Activated naive CD8-positive, alpha-beta T cell treated with anti-CD3 and anti-CD28 coated beads, Interleukin-2, amount 10 ng/mL, durations not matched to agents 7 days and 5 days (primary cell): Measurements from ENCODE around the gene PRPF6. TPM values are rescaled to one million over a fixed set of nuclear protein-coding genes. Genes with fewer than 3 reads are reported as not detected.

Experiments used
- ATAC-seq: fragments of 150-1000 bp; cut with Tn5 transposase; one replicate; pipeline ENCODE4 v1.10.0; 2021; ENCODE audit warnings: low read depth, moderate library complexity
- POLR2A ChIA-PET: fragments of 350-600 bp; sonication (Branson Sonifier 250); formaldehyde crosslinking; loops from one replicate; lab custom pipeline; 2021; ENCODE audit warnings: antibody characterized with exemption; lab: Charles Lee
- DNase-seq: peaks from one replicate; pipeline ENCODE4 v3.0.0; 2021
- H3K27ac Mint-ChIP-seq: one replicate; pipeline ENCODE4 v1.8.0; 2022; ENCODE audit warnings: mild to moderate bottlenecking, mixed read lengths
- H3K27me3 Mint-ChIP-seq: one replicate; pipeline ENCODE4 v1.8.0; 2022; ENCODE audit warnings: mild to moderate bottlenecking, moderate library complexity, mixed read lengths
- H3K36me3 Mint-ChIP-seq: one replicate; pipeline ENCODE4 v1.8.0; 2021; ENCODE audit warnings: mild to moderate bottlenecking, mixed read lengths
- H3K4me1 Mint-ChIP-seq: one replicate; pipeline ENCODE4 v1.8.0; 2021; ENCODE audit warnings: mixed read lengths
- H3K4me3 Mint-ChIP-seq: one replicate; pipeline ENCODE4 v1.8.0; 2022; ENCODE audit warnings: mild to moderate bottlenecking, moderate library complexity, mixed read lengths
- H3K9me3 Mint-ChIP-seq: one replicate; pipeline ENCODE4 v1.8.0; 2021; ENCODE audit warnings: mixed read lengths
- total RNA-seq, 2 experiments: library from RNA; stranded (reverse); gene quantifications; one replicate each; pipeline ENCODE4 v1.2.3, GENCODE V29; 2021

Gene PRPF6
- total RNA-seq, 2 experiments from 2014 or later: 76.7 to 78.4 TPM

DNA sequence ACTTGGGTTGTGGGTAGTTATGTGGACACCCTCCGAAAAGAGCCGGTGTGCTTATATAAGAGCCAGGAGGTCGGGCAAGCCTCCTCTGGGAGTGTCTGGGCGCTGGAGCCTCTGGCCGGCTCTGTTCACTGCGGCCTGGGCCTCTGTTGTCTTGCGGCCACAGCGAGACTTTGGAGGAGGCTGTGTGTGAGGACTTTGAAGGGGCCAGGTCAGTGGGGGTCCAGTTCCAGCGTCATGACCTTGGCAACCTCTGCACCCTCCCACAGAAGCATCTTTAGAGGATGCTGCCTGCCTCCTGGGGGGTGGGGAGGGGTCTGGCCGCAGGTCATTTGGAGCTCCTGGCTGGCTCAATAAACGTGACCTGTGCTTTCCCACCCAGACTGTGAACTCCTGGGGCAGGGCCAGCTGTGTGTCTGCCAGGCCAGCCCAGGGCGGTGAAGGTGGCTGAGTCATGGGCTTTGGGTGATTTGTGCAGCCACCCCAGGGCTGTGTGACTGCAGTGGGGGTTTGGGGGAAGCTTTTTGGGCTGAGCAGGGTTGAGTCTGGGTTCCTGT, 83.3 kb downstream of the PRPF6 start:
- H3K27ac Mint-ChIP-seq: peak overlapping the region; percentile 89
- peak overlapping the region; percentile 95 for H3K4me3 Mint-ChIP-seq
- peaks cover 44% of the 10 kb centered on the region for H3K4me1 Mint-ChIP-seq
- POLR2A ChIA-PET: interaction anchor here (0.9 to 7.4 kb wide), 2 partner anchors 13 to 90 kb away, joined by 3 to 114 read pairs; partner anchors contain the start of genes OPRL1 and RGS19
- no peaks in the 10 kb centered on the region for H3K27me3 Mint-ChIP-seq
- H3K36me3 Mint-ChIP-seq: no peaks in the 10 kb centered on the region
- no peaks in the 10 kb centered on the region for H3K9me3 Mint-ChIP-seq
- DNase-seq (no peak), ATAC-seq (no peak)

- peak overlapping the region; percentile 95 for H3K4me3 Mint-ChIP-seq
- ATAC-seq: no peak
- no peaks in the 10 kb centered on the region for H3K36me3 Mint-ChIP-seq
- no peak for DNase-seq
- no peaks in the 10 kb centered on the region for H3K27me3 Mint-ChIP-seq
- peak overlapping the region; percentile 92 for H3K27ac Mint-ChIP-seq
- no peaks in the 10 kb centered on the region for H3K9me3 Mint-ChIP-seq
- POLR2A ChIA-PET: interaction anchor here (1.5 to 7.4 kb wide), 3 partner anchors 12 to 109 kb away, joined by 5 to 114 read pairs (median 5); partner anchors contain the start of genes OPRL1, PRPF6, RGS19 and SAMD10
- H3K4me1 Mint-ChIP-seq: peaks cover 43% of the 10 kb centered on the region
Observed at GRCh38 chr20:64065062-64065973, 84.4 kb downstream of the PRPF6 start.

GRCh38 chr20:64065974-64066343, 85.0 kb downstream of the PRPF6 start:
- POLR2A ChIA-PET: interaction anchor here (1.5 to 7.4 kb wide), 3 partner anchors 12 to 110 kb away, joined by 5 to 114 read pairs (median 5); partner anchors contain the start of genes OPRL1, PRPF6, RGS19 and SAMD10
- ATAC-seq (peak; percentile 67), DNase-seq (peak; percentile 74)
- Mint-ChIP-seq H3K9me3 (no peaks in the 10 kb centered on the region), H3K27me3 (no peaks in the 10 kb centered on the region), H3K27ac (peak overlapping the region; percentile 92), H3K4me1 (peaks cover 43% of the 10 kb centered on the region), H3K4me3 (peak overlapping the region; percentile 60), H3K36me3 (no peaks in the 10 kb centered on the region)

DNA sequence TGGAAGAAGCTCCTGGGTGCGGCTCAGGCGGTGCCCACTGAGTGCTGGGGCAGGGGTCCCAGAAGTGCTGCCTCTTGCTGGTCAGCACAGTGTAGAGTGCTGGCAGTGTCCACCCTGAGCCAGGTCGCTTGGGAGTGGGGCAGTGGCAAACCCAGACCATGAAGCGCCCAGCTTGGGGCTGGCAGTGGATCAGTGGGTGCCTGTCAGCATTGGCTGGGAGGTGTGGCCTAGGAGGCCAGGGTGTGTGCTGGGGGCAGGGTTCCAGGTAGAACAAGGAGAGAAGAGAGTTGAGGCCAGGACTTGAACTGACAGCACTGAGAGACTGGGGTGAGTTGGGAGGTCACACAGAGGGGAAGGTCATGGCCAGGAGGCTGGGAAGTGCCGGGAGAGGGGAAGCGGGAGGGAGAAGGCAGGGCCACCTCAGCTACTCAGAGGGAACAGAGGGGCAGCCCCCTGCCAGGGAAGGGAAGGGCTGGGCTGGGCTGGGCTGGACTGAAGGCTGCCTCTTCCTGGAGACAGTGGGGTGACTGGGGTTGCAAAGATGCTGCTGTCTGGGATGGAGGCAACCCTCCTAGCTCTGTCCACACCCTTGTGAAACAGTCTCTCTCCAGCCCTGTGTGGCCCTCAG, 86.2 kb downstream of the PRPF6 start:
- Mint-ChIP-seq H3K9me3 (no peaks in the 10 kb centered on the region), H3K27ac (peak overlapping the region; percentile 84), H3K4me3 (peak overlapping the region; percentile 38), H3K36me3 (no peaks in the 10 kb centered on the region), H3K27me3 (no peaks in the 10 kb centered on the region), H3K4me1 (peaks cover 41% of the 10 kb centered on the region)
- ATAC-seq (no peak), DNase-seq (no peak)
- POLR2A ChIA-PET: interaction anchor here (1.2 to 7.4 kb wide), 2 partner anchors 11 to 29 kb away, joined by 3 to 114 read pairs; partner anchors contain the start of genes OPRL1 and RGS19

GRCh38 chr20:64067733-64068307, 86.9 kb downstream of the PRPF6 start:
- no peak for ATAC-seq
- Mint-ChIP-seq H3K27ac (peak overlapping the region; percentile 84), H3K4me1 (peaks cover 44% of the 10 kb centered on the region), H3K4me3 (peak overlapping the region; percentile 38), H3K9me3 (no peaks in the 10 kb centered on the region), H3K27me3 (no peaks in the 10 kb centered on the region), H3K36me3 (no peaks in the 10 kb centered on the region)
- no peak for DNase-seq
- POLR2A ChIA-PET: interaction anchor here (1.0 to 7.4 kb wide), 2 partner anchors 10 to 88 kb away, joined by 3 to 114 read pairs; partner anchors contain the start of genes OPRL1 and RGS19

- H3K4me3 Mint-ChIP-seq: no peak overlapping the region
- H3K9me3 Mint-ChIP-seq: no peaks in the 10 kb centered on the region
- POLR2A ChIA-PET: interaction anchor here (0.6 to 7.4 kb wide), 5 partner anchors 9 to 167 kb away, joined by 3 to 114 read pairs (median 3); partner anchors contain the start of genes OPRL1 and RGS19
- DNase-seq (no peak), ATAC-seq (no peak)
- no peak overlapping the region for H3K27ac Mint-ChIP-seq
- H3K36me3 Mint-ChIP-seq: peaks cover 4% of the 10 kb centered on the region
- no peaks in the 10 kb centered on the region for H3K27me3 Mint-ChIP-seq
- H3K4me1 Mint-ChIP-seq: peaks cover 46% of the 10 kb centered on the region
Observed at GRCh38 chr20:64068386-64069208, 87.7 kb downstream of the PRPF6 start.

DNA sequence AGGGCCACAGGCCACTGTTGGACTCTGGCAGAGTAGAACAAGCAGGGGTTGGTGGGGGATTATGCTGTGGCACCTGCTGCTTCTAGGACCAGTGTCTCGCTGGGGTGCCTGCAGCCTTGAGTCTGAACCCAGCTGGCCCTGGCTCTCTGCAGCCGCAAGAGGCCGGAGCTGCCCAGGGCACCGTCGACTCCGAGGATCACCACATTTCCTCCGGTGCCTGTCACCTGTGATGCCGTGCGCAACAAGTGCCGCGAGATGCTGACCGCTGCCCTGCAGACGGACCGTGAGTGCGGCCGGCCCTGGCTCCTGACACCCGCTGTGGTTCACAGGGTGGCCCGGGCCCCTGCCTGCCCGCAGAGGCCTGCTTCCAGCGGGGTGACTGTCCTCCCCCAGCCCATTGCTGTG, 88.3 kb downstream of the PRPF6 start:
- DNase-seq: no peak
- H3K4me3 Mint-ChIP-seq: no peak overlapping the region
- peaks cover 40% of the 10 kb centered on the region for H3K4me1 Mint-ChIP-seq
- POLR2A ChIA-PET: interaction anchor here (0.8 to 7.4 kb wide), 4 partner anchors 9 to 89 kb away, joined by 3 to 114 read pairs (median 3); partner anchors contain the start of genes OPRL1 and RGS19
- no peak for ATAC-seq
- peaks cover 4% of the 10 kb centered on the region for H3K36me3 Mint-ChIP-seq
- H3K9me3 Mint-ChIP-seq: no peaks in the 10 kb centered on the region
- H3K27ac Mint-ChIP-seq: no peak overlapping the region
- H3K27me3 Mint-ChIP-seq: no peaks in the 10 kb centered on the region

GRCh38 chr20:64069614-64070243, 88.8 kb downstream of the PRPF6 start:
- DNase-seq (no peak), ATAC-seq (no peak)
- Mint-ChIP-seq H3K36me3 (peaks cover 4% of the 10 kb centered on the region), H3K4me1 (peaks cover 35% of the 10 kb centered on the region), H3K27ac (no peak overlapping the region), H3K4me3 (no peak overlapping the region), H3K9me3 (no peaks in the 10 kb centered on the region), H3K27me3 (no peaks in the 10 kb centered on the region)
- POLR2A ChIA-PET: interaction anchor here (1.2 to 7.4 kb wide), 2 partner anchors 8 to 33 kb away, joined by 3 to 114 read pairs; partner anchors contain the start of genes OPRL1 and RGS19

DNA sequence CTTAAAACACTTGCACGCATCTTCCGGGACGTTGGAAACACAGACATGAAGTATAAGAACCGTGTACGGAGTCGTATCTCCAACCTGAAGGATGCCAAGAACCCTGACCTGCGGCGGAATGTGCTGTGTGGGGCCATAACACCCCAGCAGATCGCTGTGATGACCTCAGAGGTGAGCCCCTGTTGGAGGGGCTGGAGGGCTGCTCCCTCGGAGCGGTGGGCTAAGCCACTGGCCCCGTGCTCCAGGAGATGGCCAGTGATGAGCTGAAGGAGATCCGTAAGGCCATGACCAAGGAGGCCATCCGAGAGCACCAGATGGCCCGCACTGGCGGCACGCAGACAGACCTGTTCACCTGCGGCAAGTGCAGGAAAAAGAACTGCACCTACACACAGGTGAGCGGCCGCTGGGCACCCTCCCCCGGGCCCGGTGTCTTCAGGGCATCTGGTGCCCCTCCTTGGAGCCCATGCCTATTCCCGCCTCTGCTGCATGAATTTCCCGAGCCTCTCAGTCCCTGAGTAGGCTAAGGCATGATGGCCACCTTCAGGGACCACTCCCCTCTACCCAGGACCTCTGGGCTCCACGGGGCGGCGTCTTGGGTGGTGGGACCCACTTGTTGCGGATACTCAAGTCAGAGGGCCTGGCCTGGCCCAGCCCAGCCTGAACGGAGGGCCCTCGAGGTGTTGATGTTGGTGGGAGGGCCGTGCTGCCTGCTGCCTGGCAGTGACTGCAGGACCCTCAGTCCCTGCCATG, 89.5 kb downstream of the PRPF6 start:
- H3K27me3 Mint-ChIP-seq: no peaks in the 10 kb centered on the region
- no peaks in the 10 kb centered on the region for H3K9me3 Mint-ChIP-seq
- ATAC-seq (no peak), DNase-seq (no peak)
- no peak overlapping the region for H3K27ac Mint-ChIP-seq
- H3K4me3 Mint-ChIP-seq: no peak overlapping the region
- peaks cover 5% of the 10 kb centered on the region for H3K36me3 Mint-ChIP-seq
- POLR2A ChIA-PET: interaction anchor here (1.2 to 7.4 kb wide), 3 partner anchors 7 to 33 kb away, joined by 3 to 114 read pairs (median 6); partner anchors contain the start of genes OPRL1 and RGS19
- H3K4me1 Mint-ChIP-seq: peaks cover 32% of the 10 kb centered on the region

DNA sequence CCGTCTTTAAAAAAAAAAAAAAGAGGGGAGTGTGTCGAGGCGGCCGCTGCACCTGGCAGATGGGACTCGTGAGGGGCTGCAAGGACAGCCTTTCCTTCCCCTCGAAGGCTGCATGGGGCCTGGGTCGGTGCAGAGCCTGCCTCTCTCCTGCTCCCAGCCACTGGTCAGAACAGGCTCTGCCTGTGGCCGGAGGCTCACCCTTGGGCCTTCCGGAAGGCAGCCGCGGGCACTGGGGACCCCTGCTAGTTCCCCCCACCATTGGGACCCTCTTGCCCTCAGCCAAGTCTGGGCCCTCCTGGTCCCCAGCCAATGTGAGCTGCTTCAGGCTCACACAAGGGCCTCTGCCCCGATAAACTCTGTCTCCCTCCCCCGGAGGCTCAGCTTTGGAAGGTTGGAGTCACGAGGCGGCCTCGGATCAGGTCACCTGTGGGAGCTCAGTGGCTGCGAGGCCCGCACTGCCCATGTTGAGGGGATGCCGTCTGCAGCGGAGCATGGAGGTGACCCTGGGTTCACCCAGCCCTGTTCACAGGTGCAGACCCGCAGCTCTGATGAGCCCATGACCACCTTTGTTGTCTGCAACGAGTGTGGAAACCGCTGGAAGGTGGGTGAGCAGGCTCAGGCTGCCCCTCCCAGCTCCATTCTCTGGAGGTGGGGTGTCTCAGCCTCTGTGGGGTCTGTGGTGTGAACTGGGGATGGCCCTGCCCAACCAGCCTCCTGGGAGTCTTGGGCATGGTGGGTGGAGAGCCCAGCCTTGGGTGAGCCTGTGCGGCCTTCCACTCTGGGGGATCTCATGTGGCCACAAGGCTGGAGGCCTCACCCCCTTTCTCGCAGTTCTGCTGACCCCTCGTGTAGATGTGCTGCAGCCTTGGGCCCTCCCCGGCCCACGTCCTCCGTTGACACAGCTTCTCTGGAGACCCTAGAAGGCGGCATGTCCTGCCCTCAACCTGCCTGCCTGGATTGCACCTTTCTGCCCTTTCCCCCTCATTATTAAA, 90.7 kb downstream of the PRPF6 start:
- H3K36me3 Mint-ChIP-seq: peaks cover 9% of the 10 kb centered on the region
- peak overlapping the region; percentile 69 for H3K27ac Mint-ChIP-seq
- H3K27me3 Mint-ChIP-seq: no peaks in the 10 kb centered on the region
- H3K4me1 Mint-ChIP-seq: peaks cover 27% of the 10 kb centered on the region
- ATAC-seq (no peak), DNase-seq (no peak)
- H3K4me3 Mint-ChIP-seq: no peak overlapping the region
- POLR2A ChIA-PET: interaction anchor here (1.3 to 2.2 kb wide), 3 partner anchors 9 to 31 kb away, joined by 5 to 7 read pairs (median 6); partner anchors contain the start of genes LKAAEAR1 and TCEA2
- H3K9me3 Mint-ChIP-seq: no peaks in the 10 kb centered on the region
